NCI-H446 (cell line): ENCODE data around the gene MEX3D.
"Not testable (repeated sequence)": the region's sequence is repeated elsewhere in the genome, so short reads cannot be mapped to it uniquely, and the experiment has no call there.

Experiments
- DNase-seq, 2 experiments: peaks; one replicate each; lab custom pipeline; 2025; lab: John Stamatoyannopoulos, UW

The MEX3D gene

DNA sequence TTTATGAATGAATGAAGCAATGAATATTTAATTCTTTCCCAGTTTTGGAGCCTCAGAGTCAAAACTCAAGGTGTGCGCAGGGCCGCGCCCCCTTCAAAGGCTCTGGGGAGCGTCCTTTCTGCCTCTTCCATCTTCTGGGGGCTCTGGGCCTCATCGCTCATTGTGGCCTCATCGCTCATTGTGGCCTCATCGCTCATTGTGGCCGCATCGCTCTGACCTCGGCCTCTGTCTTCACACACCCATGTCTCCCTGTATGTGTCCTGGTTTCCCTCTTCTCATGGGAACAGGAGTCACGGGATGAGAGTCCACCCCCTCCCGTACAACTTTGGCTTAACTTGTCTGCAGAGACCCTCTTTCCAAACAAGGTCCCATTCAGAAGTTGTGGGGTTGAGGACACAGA, 3.2 kb upstream of the MEX3D start:
- no peak for DNase-seq

DNA sequence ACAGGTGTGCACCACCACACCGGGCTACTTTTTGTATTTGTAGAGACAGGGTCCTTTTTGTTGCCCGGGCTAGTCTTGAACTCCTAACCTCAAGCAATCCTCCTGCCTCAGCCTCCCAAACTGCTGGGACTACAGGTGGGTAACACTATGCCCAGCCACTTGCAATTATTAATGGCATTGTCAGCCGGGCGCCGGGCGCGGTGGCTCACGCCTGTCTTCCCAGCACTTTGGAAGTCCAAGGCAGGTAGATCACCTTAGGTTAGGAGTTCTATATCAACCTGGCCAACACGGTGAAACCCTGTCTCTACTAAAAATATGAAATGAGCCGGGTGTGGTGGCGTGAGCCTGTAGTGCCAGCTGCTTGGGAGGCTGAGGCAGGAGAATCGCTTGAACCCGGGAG, 2.7 kb upstream of the MEX3D start:
- DNase-seq: no peak

DNA sequence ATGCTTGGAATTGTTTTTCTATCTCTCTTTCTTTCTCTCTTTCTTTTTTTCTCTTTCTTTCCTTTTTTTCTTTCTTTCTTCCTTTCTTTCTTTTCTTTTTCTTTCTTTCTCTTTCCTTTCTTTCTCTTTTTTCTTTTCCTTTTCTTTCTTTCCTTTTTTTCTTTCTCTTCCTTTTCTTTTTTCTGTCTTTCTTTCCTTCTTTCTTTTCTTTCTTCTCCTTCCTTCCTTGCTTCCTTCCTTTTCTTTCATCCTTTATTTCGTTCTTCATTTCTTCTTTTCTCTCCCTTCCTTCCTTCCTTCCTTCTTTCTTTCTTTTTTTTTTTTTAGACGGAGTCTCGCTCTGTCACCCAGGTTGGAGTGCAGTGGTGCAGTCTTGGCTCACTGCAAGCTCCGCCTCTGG, 1.9 kb upstream of the MEX3D start:
- no peak for DNase-seq

DNA sequence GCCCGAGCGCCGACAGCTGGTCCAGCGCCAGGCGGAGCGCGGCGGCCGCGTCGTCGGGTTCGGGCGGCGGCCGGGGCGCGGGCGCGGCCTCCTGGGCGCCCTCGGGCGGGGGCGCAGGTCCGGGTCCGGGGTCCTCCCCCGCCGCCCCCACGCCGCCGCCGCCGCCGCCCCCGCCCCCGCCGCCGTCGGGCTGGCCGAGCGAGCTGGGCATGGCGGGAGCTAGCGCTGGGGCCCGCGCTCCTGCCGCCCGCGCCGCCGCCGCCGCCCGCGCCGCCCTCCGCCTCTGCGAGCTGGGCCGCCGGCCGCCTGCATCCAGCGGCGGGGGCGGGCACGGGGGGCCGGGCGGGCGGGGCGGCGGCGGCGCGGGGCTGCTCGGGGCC, 287 bp downstream of the MEX3D start:
- no peak for DNase-seq

- DNase-seq: no peak
Measured at GRCh38 chr19:1567116-1567847, 843 bp downstream of the MEX3D start.

- DNase-seq: peak in 1 of 2 experiments; percentile 57
Measured at GRCh38 chr19:1566392-1567115, 1.6 kb downstream of the MEX3D start.

DNA sequence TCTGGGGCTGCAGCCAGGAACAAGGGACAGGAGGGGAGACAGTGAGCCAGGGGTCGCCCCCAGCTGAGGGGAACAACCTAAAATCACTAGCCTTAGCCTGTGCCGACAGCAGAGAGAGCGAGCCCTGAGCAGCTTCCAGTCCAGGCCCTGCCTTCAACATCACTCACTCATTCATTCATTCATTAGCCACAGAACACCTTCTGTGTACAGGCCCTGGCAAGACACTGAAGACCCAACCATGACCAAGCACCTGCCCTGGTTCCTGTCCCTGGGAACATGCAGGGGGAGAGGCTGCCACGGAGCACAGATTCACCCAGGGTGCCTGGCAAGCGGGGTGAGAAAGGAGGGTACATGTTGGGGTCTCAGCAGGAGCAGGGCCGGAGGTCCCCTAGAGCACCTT, 4.9 kb downstream of the MEX3D start:
- no peak for DNase-seq

DNA sequence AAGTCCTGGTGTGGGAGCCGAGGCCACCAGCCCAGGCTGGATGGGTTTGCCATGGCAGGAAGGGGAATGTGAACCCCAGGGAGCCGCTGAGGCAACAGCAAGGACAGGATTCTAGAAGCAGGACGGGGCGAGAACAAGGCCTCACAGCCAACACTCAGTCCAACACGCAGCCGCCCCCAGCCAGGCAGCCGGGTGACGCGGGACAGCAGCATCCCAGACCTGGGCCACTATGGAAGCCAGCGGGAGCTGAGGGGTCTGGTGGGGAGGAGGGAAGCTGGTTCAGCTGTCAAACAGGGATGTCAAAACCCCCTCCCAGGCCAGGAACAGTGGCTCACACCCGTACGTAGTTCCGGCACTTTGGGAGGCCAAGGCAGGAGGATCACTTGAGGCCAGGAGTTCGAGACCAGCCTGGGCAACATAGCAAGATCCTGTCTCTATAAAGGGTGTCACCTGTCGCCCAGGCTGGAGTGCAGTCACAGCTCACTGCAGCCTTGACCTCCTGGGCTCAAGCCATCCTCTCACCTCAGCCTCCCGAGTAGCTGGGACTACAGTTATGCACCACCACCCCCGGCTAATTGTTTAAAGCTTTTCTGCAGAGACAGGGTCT, 6.8 kb downstream of the MEX3D start:
- DNase-seq: no peak

DNA sequence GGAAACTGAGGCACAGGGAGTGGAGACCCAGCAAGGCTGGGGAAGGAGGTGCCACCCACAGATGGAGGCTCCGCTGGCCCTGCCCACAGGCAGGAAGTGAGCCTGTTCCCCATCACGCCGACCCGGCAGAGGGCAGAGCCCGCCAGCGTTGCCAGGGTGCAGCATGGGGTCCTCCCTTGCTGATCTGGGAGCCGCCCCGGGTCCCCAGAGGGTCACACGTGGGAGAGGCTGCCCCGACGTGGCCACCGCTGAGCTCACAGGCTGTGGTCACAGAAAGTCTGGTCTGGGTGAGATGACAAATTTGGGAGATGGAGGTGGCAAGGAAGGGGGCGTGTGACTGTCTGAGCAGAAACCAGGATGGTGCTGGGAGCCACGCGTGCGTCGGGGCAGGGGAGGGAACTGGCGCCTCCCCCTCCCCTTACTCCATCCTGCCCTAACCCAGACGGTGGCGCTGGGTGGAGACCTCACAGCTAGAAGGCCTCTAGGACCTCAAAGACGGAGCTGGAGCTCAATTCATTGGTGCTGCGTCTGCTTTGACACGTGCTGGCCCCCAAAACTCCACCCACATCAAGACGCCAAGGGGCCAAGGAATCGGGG, 7.7 kb downstream of the MEX3D start:
- no peak for DNase-seq

DNA sequence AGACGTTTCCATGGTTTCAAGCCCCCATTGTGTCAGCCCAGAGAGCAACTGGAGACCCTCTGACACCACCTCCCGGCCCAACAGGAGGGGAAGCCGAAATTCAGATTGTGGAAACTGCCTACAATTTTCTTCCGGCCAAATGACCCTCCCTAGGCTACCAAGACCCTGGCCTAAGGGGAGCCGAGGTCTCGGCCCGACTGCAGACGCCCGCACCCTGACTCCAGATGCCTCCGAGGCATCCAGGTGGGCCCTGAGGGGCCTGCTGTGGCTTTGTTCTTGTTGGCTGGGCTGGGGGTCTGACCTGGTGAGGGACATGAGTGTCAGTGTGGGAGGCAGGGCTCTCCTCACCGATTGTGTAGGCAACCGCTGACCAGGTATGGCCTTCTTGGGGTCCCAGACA, 9.6 kb downstream of the MEX3D start:
- no peak for DNase-seq

GRCh38 chr19:1556390-1557070, 11.6 kb downstream of the MEX3D start:
- no peak for DNase-seq

GRCh38 chr19:1555487-1556389, 12.4 kb downstream of the MEX3D start:
- DNase-seq: no peak

GRCh38 chr19:1554968-1555367, 13.2 kb downstream of the MEX3D start:
- DNase-seq: no peak

DNA sequence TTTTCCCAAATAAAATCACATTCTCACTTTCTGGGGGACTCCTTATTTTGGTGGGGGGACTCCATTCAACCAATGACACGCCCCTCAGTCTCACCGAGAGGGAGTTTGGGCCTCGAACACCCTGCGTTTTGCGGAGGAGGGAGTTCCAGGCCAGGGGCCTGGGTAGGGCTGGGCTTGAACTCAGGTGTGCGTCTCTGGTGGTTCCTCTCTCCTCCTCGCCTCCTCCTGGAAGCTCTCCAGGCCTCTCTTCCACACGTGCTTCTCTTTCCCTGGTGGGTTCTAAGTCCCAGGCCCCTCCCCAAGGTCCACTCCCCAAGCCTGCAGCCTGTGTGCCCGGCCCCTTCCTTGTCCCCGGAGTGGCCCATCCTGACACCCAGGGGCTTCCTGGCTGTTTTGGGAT, 14.7 kb downstream of the MEX3D start:
- DNase-seq: no peak

DNA sequence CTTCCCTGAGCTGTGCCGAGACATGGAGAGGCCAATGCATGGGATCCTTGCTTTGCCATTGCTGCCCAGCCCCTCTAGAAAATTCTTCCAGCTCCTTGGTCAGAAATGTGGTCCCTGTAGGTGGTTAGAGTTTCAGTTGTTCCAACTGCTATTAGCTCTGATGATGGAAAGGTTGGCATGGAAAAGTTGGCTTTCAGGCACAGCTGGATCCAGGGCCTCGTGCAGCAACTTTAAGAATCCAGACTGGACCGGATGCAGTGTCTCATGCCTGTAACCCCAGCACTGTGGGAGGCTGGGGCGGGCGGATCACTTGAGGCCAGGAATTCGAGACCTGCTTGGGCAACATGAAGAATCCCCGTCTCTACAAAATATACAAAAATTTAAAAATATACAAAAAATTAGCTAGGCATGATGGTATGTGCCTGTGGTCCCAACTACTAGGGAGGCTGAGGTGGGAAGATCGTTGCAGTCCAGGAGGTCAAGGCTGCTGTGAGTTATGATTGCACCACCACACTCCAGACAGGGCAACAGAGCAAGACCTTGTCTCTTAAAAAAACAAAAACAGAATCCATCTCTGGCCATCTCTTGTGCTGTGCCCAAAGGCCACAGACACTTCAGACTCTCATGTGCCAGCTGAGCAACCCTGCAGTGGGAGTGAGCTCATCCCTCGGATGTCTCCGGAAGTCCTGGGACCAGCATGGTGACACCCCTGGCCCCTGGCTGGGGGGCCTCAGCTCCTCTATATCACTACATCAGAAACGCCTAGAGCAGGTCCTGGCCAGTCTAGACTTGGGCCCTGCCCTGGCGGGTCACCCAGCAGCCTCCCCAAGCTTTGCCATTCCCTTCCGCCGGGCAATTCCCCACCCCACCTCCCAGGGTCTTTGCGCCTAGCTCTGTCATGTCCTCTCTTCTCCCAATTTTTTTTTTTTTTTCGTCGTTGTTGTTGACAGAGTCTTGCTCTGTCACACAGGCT, 16.8 kb downstream of the MEX3D start:
- DNase-seq: no peak

GRCh38 chr19:1549332-1549945, 18.7 kb downstream of the MEX3D start:
- no peak for DNase-seq

DNA sequence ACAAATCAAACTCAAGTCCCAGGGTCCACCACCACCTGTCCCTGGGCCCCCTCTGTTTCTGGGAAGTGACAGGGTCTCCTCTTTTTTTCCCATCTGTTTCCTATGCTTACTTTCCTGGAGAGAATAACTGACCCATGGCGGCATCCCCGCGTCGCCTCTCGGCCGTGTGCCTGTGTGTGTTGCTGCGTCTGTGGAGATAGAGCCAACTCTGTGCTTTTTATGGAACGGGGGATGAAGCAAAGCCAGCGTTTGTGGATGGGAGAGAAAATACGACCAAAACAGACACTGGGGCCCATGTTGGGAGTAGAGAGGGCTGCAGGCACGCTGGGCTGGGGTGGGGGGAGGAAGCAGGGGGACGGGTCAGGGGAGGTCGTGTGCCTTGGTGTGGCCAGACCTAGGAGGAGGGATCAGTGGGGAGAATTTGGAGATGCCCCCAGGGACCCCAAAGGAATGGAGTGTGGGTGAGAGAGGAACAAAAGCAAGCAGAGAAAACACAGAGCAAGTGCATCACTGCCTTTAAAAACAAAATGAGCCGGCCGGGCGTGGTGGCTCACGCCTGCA, 27.7 kb downstream of the MEX3D start:
- no peak for DNase-seq

DNA sequence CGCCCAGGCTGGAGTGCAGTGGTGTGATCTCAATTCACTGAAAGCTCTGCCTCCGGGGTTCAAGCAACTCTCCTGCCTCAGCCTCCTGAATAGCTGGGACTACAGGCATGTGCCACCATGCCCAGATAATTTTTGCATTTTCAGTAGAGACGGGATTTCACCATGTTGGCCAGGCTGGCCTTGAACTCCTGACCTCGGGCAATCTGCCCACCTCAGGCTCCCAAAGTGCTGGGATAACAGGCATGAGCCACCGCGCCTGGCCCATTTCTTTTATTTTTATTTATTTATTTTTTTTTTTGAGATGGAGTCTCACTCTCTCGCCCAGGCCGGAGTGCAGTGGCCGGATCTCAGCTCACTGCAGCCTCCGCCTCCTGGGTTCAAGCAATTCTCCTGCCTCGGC, 28.4 kb downstream of the MEX3D start:
- DNase-seq: not testable (repeated sequence)

- DNase-seq: no peak
Measured at GRCh38 chr19:1538978-1539377, 29.1 kb downstream of the MEX3D start.
